ENCODE data around the gene GSKIP. TPM values are rescaled to one million over a fixed set of nuclear protein-coding genes. Genes with fewer than 3 reads are reported as not detected.

GSKIP gene
- total RNA-seq (2021; fragmentation: NEBNext Ultra II Directional; extraction: Animal tissue kit (Norgen Biotek cat#: 25700)) = 10 to 100 TPM; 23.1 to 37.3 (median 27.2) TPM
- long read RNA-seq, transcript GSKIP-205 (4 exons, 2,218 nt) = major isoform, 29 of 38 reads
- long read RNA-seq, partial matches to known transcripts = 8 of 38 reads
- long read RNA-seq, other reads (novel, unspliced or antisense) = 1 of 38 reads

- Mint-ChIP-seq H3K4me1 (ENCODE audit: low read depth) (peaks cover 47% of the 10 kb centered on the region), H3K27me3 (ENCODE audit: insufficient read depth) (peaks cover 2% of the 10 kb centered on the region; the same call in 1 of the 2 replicates), H3K36me3 (ENCODE audit: low read depth) (peaks cover 7% of the 10 kb centered on the region; the same call in 1 of the 2 replicates), H3K9me3 (no peaks in the 10 kb centered on the region), H3K27ac (peak within 1 kb of the TSS; percentile 79), H3K4me3 (peak within 1 kb of the TSS; percentile 98)
- TF ChIP-seq CTCF (IDR thresholded peaks at IDR 0.05) = no peak
- DNase-seq = peak; percentile 84
These were observed at the start of gene GSKIP, which contains the start of gene ATG2B for GRCh38 chr14:96362965-96363750. GSKIP (plus strand) TSS chr14:96363526; CDS start chr14:96382248, 18,722 bp downstream. ATG2B (minus strand) TSS chr14:96363341; CDS start chr14:96362976, 365 bp downstream.

GRCh38 chr14:96316087-96316486, 47.2 kb upstream of the GSKIP start:
- no peaks in the 10 kb centered on the region for H3K9me3 Mint-ChIP-seq
- no peak for DNase-seq
- H3K4me1 Mint-ChIP-seq (ENCODE audit: low read depth) = no peaks in the 10 kb centered on the region
- peaks cover 24% of the 10 kb centered on the region for H3K36me3 Mint-ChIP-seq (ENCODE audit: low read depth)
- no peak for TF ChIP-seq CTCF (IDR thresholded peaks at IDR 0.05)
- no peaks in the 10 kb centered on the region for H3K27me3 Mint-ChIP-seq (ENCODE audit: insufficient read depth)
- no peak overlapping the region for H3K27ac Mint-ChIP-seq
- H3K4me3 Mint-ChIP-seq = no peak overlapping the region

- H3K27ac Mint-ChIP-seq = no peak overlapping the region
- H3K4me3 Mint-ChIP-seq = no peak overlapping the region
- no peak for TF ChIP-seq CTCF (IDR thresholded peaks at IDR 0.05)
- H3K36me3 Mint-ChIP-seq (ENCODE audit: low read depth) = peaks cover 21% of the 10 kb centered on the region
- H3K4me1 Mint-ChIP-seq (ENCODE audit: low read depth) = no peaks in the 10 kb centered on the region
- H3K9me3 Mint-ChIP-seq = no peaks in the 10 kb centered on the region
- no peaks in the 10 kb centered on the region for H3K27me3 Mint-ChIP-seq (ENCODE audit: insufficient read depth)
- DNase-seq = no peak
These were observed 44.5 kb upstream of the GSKIP start for GRCh38 chr14:96318836-96319235.

GRCh38 chr14:96320605-96321004, 42.7 kb upstream of the GSKIP start:
- no peak overlapping the region for H3K4me3 Mint-ChIP-seq
- DNase-seq = no peak
- H3K36me3 Mint-ChIP-seq (ENCODE audit: low read depth) = peaks cover 21% of the 10 kb centered on the region
- H3K9me3 Mint-ChIP-seq = no peaks in the 10 kb centered on the region
- no peaks in the 10 kb centered on the region for H3K27me3 Mint-ChIP-seq (ENCODE audit: insufficient read depth)
- H3K27ac Mint-ChIP-seq = no peak overlapping the region
- no peak for TF ChIP-seq CTCF (IDR thresholded peaks at IDR 0.05)
- H3K4me1 Mint-ChIP-seq (ENCODE audit: low read depth) = no peaks in the 10 kb centered on the region

GRCh38 chr14:96324219-96324618, 39.1 kb upstream of the GSKIP start:
- no peaks in the 10 kb centered on the region for H3K9me3 Mint-ChIP-seq
- TF ChIP-seq CTCF (IDR thresholded peaks at IDR 0.05) = no peak
- peaks cover 6% of the 10 kb centered on the region; the same call in 1 of the 2 replicates for H3K36me3 Mint-ChIP-seq (ENCODE audit: low read depth)
- H3K27ac Mint-ChIP-seq = no peak overlapping the region
- H3K4me3 Mint-ChIP-seq = no peak overlapping the region
- DNase-seq = no peak
- H3K27me3 Mint-ChIP-seq (ENCODE audit: insufficient read depth) = no peaks in the 10 kb centered on the region
- no peaks in the 10 kb centered on the region for H3K4me1 Mint-ChIP-seq (ENCODE audit: low read depth)
